Neural progenitor cell (in vitro differentiated cells): ENCODE results near the gene KAT2B. TPM values are rescaled to one million over a fixed set of nuclear protein-coding genes. Genes with fewer than 3 reads are reported as not detected.

Source experiments
- DNase-seq: peaks from one replicate; pipeline ENCODE4 v3.0.0-alpha.2; 2016; ENCODE audit warnings: low spot score
- H2AFZ ChIP-seq: fragments of 200-600 bp; sonication (generic); replicated peaks from 2 replicates; pipeline ENCODE4 v1.6.1; 2016; ENCODE audit warnings: antibody characterized with exemption
- H3F3A ChIP-seq: fragments of 200-600 bp; sonication (generic); 2 replicates; pipeline ENCODE4 v1.6.1; 2016; ENCODE audit warnings: antibody characterized with exemption, low read depth
- H3K27ac ChIP-seq: fragments of 200-600 bp; sonication (generic); 2 replicates; pipeline ENCODE4 v1.5.1; 2016; ENCODE audit warnings: mild to moderate bottlenecking
- H3K27me3 ChIP-seq: fragments of 200-600 bp; sonication (generic); 2 replicates; pipeline ENCODE4 v1.6.1; 2016; ENCODE audit warnings: mild to moderate bottlenecking, moderate library complexity
- H3K36me3 ChIP-seq: fragments of 200-600 bp; sonication (generic); 2 replicates; pipeline ENCODE4 v1.5.1; 2016
- H3K4me1 ChIP-seq: fragments of 200-600 bp; sonication (generic); 2 replicates; pipeline ENCODE4 v1.6.1; 2016; ENCODE audit warnings: mixed run types
- H3K4me2 ChIP-seq: fragments of 200-600 bp; sonication (generic); 2 replicates; pipeline ENCODE4 v1.6.1; 2016
- H3K4me3 ChIP-seq: fragments of 200-600 bp; sonication (generic); 2 replicates; pipeline ENCODE4 v1.5.1; 2016
- H3K79me2 ChIP-seq: fragments of 200-600 bp; sonication (generic); 2 replicates; pipeline ENCODE4 v1.6.1; 2016; ENCODE audit warnings: low read depth
- H3K9ac ChIP-seq: fragments of 200-600 bp; sonication (generic); 2 replicates; pipeline ENCODE4 v1.6.1; 2016
- H3K9me3 ChIP-seq: fragments of 200-600 bp; sonication (generic); 2 replicates; pipeline ENCODE4 v1.5.1; 2016; ENCODE audit warnings: low read depth
- H4K20me1 ChIP-seq: fragments of 200-600 bp; sonication (generic); 2 replicates; pipeline ENCODE4 v1.6.1; 2016; ENCODE audit warnings: low read depth
- H3K27ac Mint-ChIP-seq: 3 replicates; pipeline ENCODE4 v1.8.0; 2021; ENCODE audit warnings: mixed read lengths
- H3K27me3 Mint-ChIP-seq: 2 replicates; pipeline ENCODE4 v1.8.0; 2022; ENCODE audit warnings: low read depth, mild to moderate bottlenecking, inconsistent platforms, moderate library complexity, mixed read lengths; ENCODE audit not compliant: insufficient read depth
- H3K36me3 Mint-ChIP-seq: 3 replicates; pipeline ENCODE4 v1.8.0; 2021; ENCODE audit warnings: mixed read lengths
- H3K4me1 Mint-ChIP-seq: 3 replicates; pipeline ENCODE4 v1.8.0; 2021; ENCODE audit warnings: mixed read lengths
- H3K4me3 Mint-ChIP-seq: 3 replicates; pipeline ENCODE4 v1.8.0; 2021; ENCODE audit warnings: mild to moderate bottlenecking, moderate library complexity, mixed read lengths
- H3K9me3 Mint-ChIP-seq: 3 replicates; pipeline ENCODE4 v1.8.0; 2020; ENCODE audit warnings: mixed read lengths
- CTCF ChIP-seq: fragments of 200-600 bp; sonication (generic); IDR thresholded peaks from 2 replicates; pipeline ENCODE4 v1.5.1; 2017; ENCODE audit warnings: antibody characterized with exemption, mild to moderate bottlenecking
- EZH2 ChIP-seq: fragments of 200-600 bp; sonication (generic); IDR thresholded peaks from 2 replicates; pipeline ENCODE4 v1.6.1; 2017; ENCODE audit warnings: antibody characterized with exemption, mild to moderate bottlenecking, moderate library complexity
- EZH2phosphoT487 ChIP-seq: fragments of 200-600 bp; sonication (generic); IDR thresholded peaks from 2 replicates; pipeline ENCODE4 v1.6.1; 2017; ENCODE audit warnings: antibody characterized with exemption
- total RNA-seq: library from RNA; depleted of rRNA; stranded (reverse); fragments of >200 nt; gene quantifications from 2 replicates; pipeline ENCODE4 v1.2.3, GENCODE V29; 2015; ENCODE audit warnings: low replicate concordance

Gene KAT2B
- total RNA-seq, 1 donor from 2014 or later = 21.6 TPM

GRCh38 chr3:20095470-20095869 is 55.2 kb downstream of the KAT2B start:
- Histone ChIP-seq H3K36me3 (no peaks in the 10 kb centered on the region), H4K20me1 (no peaks in the 10 kb centered on the region), H2AFZ (no peak overlapping the region), H3F3A (peaks cover 13% of the 10 kb centered on the region), H3K9ac (no peak overlapping the region), H3K27me3 (no peaks in the 10 kb centered on the region), H3K27ac (no peak overlapping the region), H3K79me2 (peaks cover 12% of the 10 kb centered on the region), H3K4me1 (peaks cover 20% of the 10 kb centered on the region), H3K4me2 (no peak overlapping the region), H3K4me3 (no peak overlapping the region), H3K9me3 (no peaks in the 10 kb centered on the region)
- no peak overlapping the region for H3K27ac Mint-ChIP-seq
- H3K9me3 Mint-ChIP-seq = peaks cover 1% of the 10 kb centered on the region
- no peak for DNase-seq
- no peak for TF ChIP-seq CTCF
- no peak for TF ChIP-seq EZH2phosphoT487
- TF ChIP-seq EZH2 = no peak
- no peaks in the 10 kb centered on the region for H3K36me3 Mint-ChIP-seq
- peaks cover 10% of the 10 kb centered on the region for H3K4me1 Mint-ChIP-seq
- no peak overlapping the region for H3K4me3 Mint-ChIP-seq
- H3K27me3 Mint-ChIP-seq = no peaks in the 10 kb centered on the region

- no peaks in the 10 kb centered on the region for H3K36me3 Mint-ChIP-seq
- no peaks in the 10 kb centered on the region for H3K27me3 Mint-ChIP-seq
- H3K27ac Mint-ChIP-seq = no peak overlapping the region
- peaks cover 11% of the 10 kb centered on the region for H3K4me1 Mint-ChIP-seq
- Histone ChIP-seq H3F3A (peaks cover 13% of the 10 kb centered on the region), H2AFZ (no peak overlapping the region), H3K27ac (no peak overlapping the region), H3K27me3 (no peaks in the 10 kb centered on the region), H3K9ac (no peak overlapping the region), H3K9me3 (no peaks in the 10 kb centered on the region), H3K4me3 (no peak overlapping the region), H4K20me1 (no peaks in the 10 kb centered on the region), H3K36me3 (no peaks in the 10 kb centered on the region), H3K4me2 (no peak overlapping the region), H3K4me1 (peaks cover 26% of the 10 kb centered on the region), H3K79me2 (peaks cover 6% of the 10 kb centered on the region)
- H3K9me3 Mint-ChIP-seq = no peaks in the 10 kb centered on the region
- no peak overlapping the region for H3K4me3 Mint-ChIP-seq
- TF ChIP-seq EZH2 (no peak), EZH2phosphoT487 (no peak), CTCF (no peak)
- no peak for DNase-seq
Observed at GRCh38 chr3:20096135-20096685, 56.0 kb downstream of the KAT2B start.

- no peaks in the 10 kb centered on the region for H3K27me3 ChIP-seq
- no peak overlapping the region for H3K4me2 ChIP-seq
- H3K9ac ChIP-seq = no peak overlapping the region
- no peaks in the 10 kb centered on the region for H3K36me3 ChIP-seq
- no peak overlapping the region for H2AFZ ChIP-seq
- peaks cover 13% of the 10 kb centered on the region for H3F3A ChIP-seq
- TF ChIP-seq EZH2phosphoT487 (no peak), EZH2 (no peak), CTCF (no peak)
- DNase-seq = no peak
- H3K4me1 ChIP-seq = peaks cover 26% of the 10 kb centered on the region
- H3K4me1 Mint-ChIP-seq = peaks cover 11% of the 10 kb centered on the region
- no peak overlapping the region for H3K27ac ChIP-seq
- H3K27ac Mint-ChIP-seq = no peak overlapping the region
- H3K36me3 Mint-ChIP-seq = no peaks in the 10 kb centered on the region
- no peak overlapping the region for H3K4me3 ChIP-seq
- no peak overlapping the region for H3K4me3 Mint-ChIP-seq
- H3K79me2 ChIP-seq = no peaks in the 10 kb centered on the region
- H3K9me3 Mint-ChIP-seq = no peaks in the 10 kb centered on the region
- no peaks in the 10 kb centered on the region for H3K9me3 ChIP-seq
- no peaks in the 10 kb centered on the region for H4K20me1 ChIP-seq
- no peaks in the 10 kb centered on the region for H3K27me3 Mint-ChIP-seq
Observed at GRCh38 chr3:20097015-20097414, 56.8 kb downstream of the KAT2B start.
